ENCODE data around the gene DENND11. TPM values are rescaled to one million over a fixed set of nuclear protein-coding genes. Genes with fewer than 3 reads are reported as not detected.

The DENND11 gene
- total and polyA plus RNA-seq, 9 of the 15 experiments (the other 6 are each of a cell fraction or from before 2014, with no cell fraction given) = 0.07 to 1.1 (median 0.36) TPM

- TF ChIP-seq ZKSCAN1 (IDR thresholded peaks at IDR 0.05; ENCODE audit: low read depth, low read length) = no peak
- no peak for TF ChIP-seq CREB3 (tag; conservative IDR thresholded peaks at IDR 0.05; ENCODE audit: low read depth)
Measured at GRCh38 chr7:141708351-141708750, 6.4 kb upstream of the DENND11 start, which contains the start of gene WEE2 (continued).

- Histone ChIP-seq H3K4me1 (replicated peaks in 1 of 2; ENCODE audit: control insufficient read depth in 2 of 2, insufficient read depth in 2 of 2, low read length in 2 of 2) (peaks cover 0 to 8% of the 10 kb centered on the region in 2 experiments; a peak in 2 of 5 replicates), H3K4me2 (ENCODE audit: insufficient read depth, low read length) (no peak overlapping the region), H3K36me3 (ENCODE audit: control insufficient read depth, insufficient read depth, low read length) (no peaks in the 10 kb centered on the region), H3K27me3 (ENCODE audit: control insufficient read depth in 2 of 2, insufficient read depth in 2 of 2, low read length in 2 of 2) (peaks cover 31 to 50% of the 10 kb centered on the region in 2 experiments), H3K27ac (ENCODE audit: extremely low read depth, low read depth, low read length) (no peak overlapping the region), H3K9me3 (replicated peaks; ENCODE audit: control insufficient read depth, insufficient read depth, low read depth, low read length) (no peaks in the 10 kb centered on the region), H4K20me1 (replicated peaks; ENCODE audit: control insufficient read depth, insufficient read depth, low read length) (no peaks in the 10 kb centered on the region), H3K9me1 (ENCODE audit: control insufficient read depth, insufficient read depth, low read length) (no peaks in the 10 kb centered on the region), H3K79me2 (ENCODE audit: control insufficient read depth, insufficient read depth, low read length) (no peaks in the 10 kb centered on the region), H3K4me3 (no peak overlapping the region), H3K9ac (ENCODE audit: insufficient read depth in 1 of 2, low read depth in 2 of 2, low read length in 2 of 2) (no peak overlapping the region), H2AFZ (ENCODE audit: low read depth, low read length) (no peak overlapping the region)
- DNase-seq (ENCODE audit: extremely low read depth in 1 of 4, low spot score in 3 of 4) (no peak), ATAC-seq (no peak), FAIRE-seq (no peak)
- POLR2A ChIA-PET = no interaction called here
- CTCF ChIA-PET (ENCODE audit: low intra/inter-chr PET ratio) = no interaction called here
- no TSS peak for BruUV-seq (replicated peaks)
- 0% methylated on average over 1 of the region's 1 CpG for WGBS (ENCODE audit: insufficient coverage, low coverage, missing lambda C conversion rate)
- intact Hi-C loops (cut with micrococcal nuclease) = no loop called here
- in situ Hi-C loops (cut with MboI) = no loop called here
- TF ChIP-seq RFX1 (IDR thresholded peaks at IDR 0.05) (no peak), SRSF3 (IDR thresholded peaks at IDR 0.05; ENCODE audit: insufficient read depth, low read length) (no peak), ZNF707 (CRISPR knock-in tag; conservative IDR thresholded peaks at IDR 0.05) (no peak), ARID4B (CRISPR knock-in tag; IDR thresholded peaks at IDR 0.05) (no peak), SRSF1 (IDR thresholded peaks at IDR 0.05; ENCODE audit: low read depth, low read length) (no peak), CAMTA2 (CRISPR knock-in tag; conservative IDR thresholded peaks at IDR 0.05) (no peak), TCF7L2 (IDR thresholded peaks at IDR 0.05; ENCODE audit: low read depth, low read length) (no peak), KAT7 (CRISPR knock-in tag; IDR thresholded peaks at IDR 0.05; ENCODE audit: borderline replicate concordance) (no peak)
Measured at GRCh38 chr7:141706239-141707064, 4.5 kb upstream of the DENND11 start.
